GM23338 (cell line): Measurements from ENCODE around the gene ATG7. TPM values are rescaled to one million over a fixed set of nuclear protein-coding genes. Genes with fewer than 3 reads are reported as not detected.

Source experiments
- ATAC-seq: fragments of 200-7000 bp; cut with Tn5 transposase; 3 replicates; pipeline ENCODE4 v1.9.1; 2020
- DNase-seq: peaks from one replicate; pipeline ENCODE4 v3.0.0-alpha.2; 2015; ENCODE audit warnings: low spot score
- H2AFZ ChIP-seq: fragments of 200-600 bp; sonication (generic); 2 replicates; pipeline ENCODE4 v1.8.0; 2016; ENCODE audit warnings: antibody characterized with exemption, mild to moderate bottlenecking, moderate library complexity
- H3F3A ChIP-seq: fragments of 200-600 bp; sonication (generic); replicated peaks from 2 replicates; pipeline ENCODE4 v1.8.0; 2017; ENCODE audit warnings: antibody characterized with exemption, mixed run types, low read depth
- H3K27ac ChIP-seq: fragments of 200-600 bp; sonication (generic); 2 replicates; pipeline ENCODE4 v1.6.1; 2016; ENCODE audit warnings: low read depth
- H3K27me3 ChIP-seq: fragments of 200-600 bp; sonication (generic); 2 replicates; pipeline ENCODE4 v1.8.0; 2016; ENCODE audit warnings: mild to moderate bottlenecking, mixed run types, moderate library complexity; ENCODE audit not compliant: insufficient read depth
- H3K36me3 ChIP-seq: fragments of 200-600 bp; sonication (generic); 2 replicates; pipeline ENCODE4 v1.8.0; 2016; ENCODE audit warnings: mild to moderate bottlenecking; ENCODE audit not compliant: insufficient read depth
- H3K4me1 ChIP-seq: fragments of 200-600 bp; sonication (generic); 2 replicates; pipeline ENCODE4 v1.8.0; 2016; ENCODE audit warnings: mild to moderate bottlenecking, moderate library complexity; ENCODE audit not compliant: insufficient read depth
- H3K4me2 ChIP-seq: fragments of 200-600 bp; sonication (generic); 2 replicates; pipeline ENCODE4 v1.7.1; 2017; ENCODE audit warnings: mixed run types
- H3K4me3 ChIP-seq: fragments of 200-600 bp; sonication (generic); 2 replicates; pipeline ENCODE4 v1.6.1; 2016; ENCODE audit warnings: mixed run types
- H3K79me2 ChIP-seq: fragments of 200-600 bp; sonication (generic); replicated peaks from 2 replicates; pipeline ENCODE4 v1.8.0; 2017; ENCODE audit warnings: mild to moderate bottlenecking; ENCODE audit not compliant: insufficient read depth
- H3K9me2 ChIP-seq: fragments of 200-600 bp; sonication (generic); 2 replicates; pipeline ENCODE4 v1.8.0; 2017; ENCODE audit not compliant: insufficient read depth
- H4K20me1 ChIP-seq: fragments of 200-600 bp; sonication (generic); replicated peaks from 2 replicates; pipeline ENCODE4 v1.8.0; 2017; ENCODE audit warnings: mild to moderate bottlenecking; ENCODE audit not compliant: insufficient read depth
- H3K27ac Mint-ChIP-seq: 2 replicates; pipeline ENCODE4 v1.8.0; 2020; ENCODE audit warnings: inconsistent platforms, mild to moderate bottlenecking, moderate library complexity, mixed read lengths
- H3K27me3 Mint-ChIP-seq: 3 replicates; pipeline ENCODE4 v1.8.0; 2022; ENCODE audit warnings: low read depth, mild to moderate bottlenecking, moderate library complexity, mixed read lengths, inconsistent platforms; ENCODE audit not compliant: insufficient read depth, poor library complexity
- H3K36me3 Mint-ChIP-seq: 3 replicates; pipeline ENCODE4 v1.8.0; 2021; ENCODE audit warnings: low read depth, mild to moderate bottlenecking, inconsistent platforms, moderate library complexity, mixed read lengths
- H3K4me1 Mint-ChIP-seq: 3 replicates; pipeline ENCODE4 v1.8.0; 2020; ENCODE audit warnings: mild to moderate bottlenecking, inconsistent platforms, mixed read lengths
- H3K4me3 Mint-ChIP-seq: 3 replicates; pipeline ENCODE4 v1.8.0; 2021; ENCODE audit warnings: moderate library complexity, mild to moderate bottlenecking, inconsistent platforms, mixed read lengths
- H3K9me3 Mint-ChIP-seq: 3 replicates; pipeline ENCODE4 v1.8.0; 2020; ENCODE audit warnings: moderate library complexity, mild to moderate bottlenecking, inconsistent platforms, mixed read lengths
- CREB1 ChIP-seq: fragments of 250-450 bp; sonication (Bioruptor Pico); IDR thresholded peaks from 2 replicates; pipeline ENCODE4 v1.5.0; 2020; ENCODE audit warnings: low read depth, mild to moderate bottlenecking, moderate library complexity
- EZH2 ChIP-seq: fragments of 200-600 bp; sonication (generic); IDR thresholded peaks from one replicate; pipeline ENCODE4 v1.8.0; 2017; ENCODE audit warnings: antibody characterized with exemption, mild to moderate bottlenecking, low read depth; ENCODE audit not compliant: unreplicated experiment
- JUNB ChIP-seq: IDR thresholded peaks from one replicate; pipeline ENCODE4 v1.6.1; 2016; ENCODE audit warnings: antibody characterized with exemption; ENCODE audit not compliant: unreplicated experiment
- NANOG ChIP-seq: IDR thresholded peaks from 2 replicates; pipeline ENCODE4 v1.6.1; 2016; ENCODE audit warnings: antibody characterized with exemption, borderline replicate concordance
- POLR2AphosphoS5 ChIP-seq: IDR thresholded peaks from 2 replicates; pipeline ENCODE4 v1.6.1; 2016; ENCODE audit warnings: antibody characterized with exemption, low read depth
- STAT1 ChIP-seq: IDR thresholded peaks from one replicate; pipeline ENCODE4 v1.6.1; 2016; ENCODE audit warnings: antibody characterized with exemption; ENCODE audit not compliant: unreplicated experiment
- ZNF114 ChIP-seq: fragments of 250-450 bp; sonication (Bioruptor Pico); IDR thresholded peaks from 2 replicates; pipeline ENCODE4 v1.5.0; 2020; ENCODE audit warnings: mild to moderate bottlenecking, moderate library complexity
- ZNF331 ChIP-seq: fragments of 250-450 bp; sonication (Bioruptor Pico); IDR thresholded peaks from 2 replicates; pipeline ENCODE4 v1.5.0; 2020; ENCODE audit warnings: low read depth, mild to moderate bottlenecking, moderate library complexity
- ZNF462 ChIP-seq: fragments of 250-450 bp; sonication (Bioruptor Pico); IDR thresholded peaks from 2 replicates; pipeline ENCODE4 v1.5.0; 2020; ENCODE audit warnings: mild to moderate bottlenecking, moderate library complexity
- polyA plus RNA-seq: library from polyadenylated mRNA; unstranded; fragments of >200 nt; fragmentation: Nextera tagmentation; extraction: Ambion mirVana; gene quantifications from 2 replicates; pipeline ENCODE4 v1.2.1, GENCODE V29; 2016
- total RNA-seq: library from RNA; depleted of rRNA; stranded (reverse); fragments of >200 nt; shearing (Covaris generic); gene quantifications from 2 replicates; pipeline ENCODE4 v1.2.3, GENCODE V29; 2014
- TF ChIP-seq, protein P1 (sequence below): IDR thresholded peaks from one replicate; pipeline ENCODE4 v1.6.1; 2018; ENCODE audit warnings: antibody characterized with exemption; ENCODE audit not compliant: unreplicated experiment
- TF ChIP-seq, protein P2 (sequence below), 2 experiments: fragments of 200-600 bp in 1 of 2; sonication (generic) in 1 of 2; conservative IDR thresholded peaks; 2 replicates each; pipeline versions ENCODE4 v1.5.1 to v1.6.1; 2016 to 2017; ENCODE audit warnings: antibody characterized with exemption in 2 of 2, low read depth in 2 of 2, mild to moderate bottlenecking in 2 of 2, moderate library complexity in 1 of 2
- TF ChIP-seq, protein P3 (sequence below): IDR thresholded peaks from 2 replicates; pipeline ENCODE4 v1.6.1; 2016; ENCODE audit warnings: antibody characterized with exemption

ATG7 gene
- total and polyA plus RNA-seq, 2 experiments from 2014 or later, result 16.2 to 36.7 TPM

- Histone ChIP-seq H3K79me2 (no peaks in the 10 kb centered on the region), H3F3A (no peaks in the 10 kb centered on the region), H3K9me2 (no peaks in the 10 kb centered on the region), H3K4me2 (no peak overlapping the region), H3K27ac (no peak overlapping the region), H3K36me3 (no peaks in the 10 kb centered on the region), H4K20me1 (no peaks in the 10 kb centered on the region), H3K27me3 (no peaks in the 10 kb centered on the region), H3K4me3 (no peak overlapping the region), H3K4me1 (no peaks in the 10 kb centered on the region), H2AFZ (no peak overlapping the region)
- no peak for ATAC-seq
- Mint-ChIP-seq H3K4me3 (no peak overlapping the region), H3K9me3 (no peaks in the 10 kb centered on the region), H3K27ac (no peak overlapping the region), H3K27me3 (peaks cover 13% of the 10 kb centered on the region), H3K36me3 (no peaks in the 10 kb centered on the region), H3K4me1 (no peaks in the 10 kb centered on the region; the same call in 2 of the 3 replicates)
- no peak for DNase-seq
- TF ChIP-seq JUNB (no peak), ZNF331 (CRISPR knock-in tag) (no peak), NANOG (no peak), STAT1 (no peak), EZH2 (no peak), POLR2AphosphoS5 (no peak), CREB1 (no peak), ZNF462 (no peak), ZNF114 (CRISPR knock-in tag) (no peak)
- TF ChIP-seq, protein P1, sequence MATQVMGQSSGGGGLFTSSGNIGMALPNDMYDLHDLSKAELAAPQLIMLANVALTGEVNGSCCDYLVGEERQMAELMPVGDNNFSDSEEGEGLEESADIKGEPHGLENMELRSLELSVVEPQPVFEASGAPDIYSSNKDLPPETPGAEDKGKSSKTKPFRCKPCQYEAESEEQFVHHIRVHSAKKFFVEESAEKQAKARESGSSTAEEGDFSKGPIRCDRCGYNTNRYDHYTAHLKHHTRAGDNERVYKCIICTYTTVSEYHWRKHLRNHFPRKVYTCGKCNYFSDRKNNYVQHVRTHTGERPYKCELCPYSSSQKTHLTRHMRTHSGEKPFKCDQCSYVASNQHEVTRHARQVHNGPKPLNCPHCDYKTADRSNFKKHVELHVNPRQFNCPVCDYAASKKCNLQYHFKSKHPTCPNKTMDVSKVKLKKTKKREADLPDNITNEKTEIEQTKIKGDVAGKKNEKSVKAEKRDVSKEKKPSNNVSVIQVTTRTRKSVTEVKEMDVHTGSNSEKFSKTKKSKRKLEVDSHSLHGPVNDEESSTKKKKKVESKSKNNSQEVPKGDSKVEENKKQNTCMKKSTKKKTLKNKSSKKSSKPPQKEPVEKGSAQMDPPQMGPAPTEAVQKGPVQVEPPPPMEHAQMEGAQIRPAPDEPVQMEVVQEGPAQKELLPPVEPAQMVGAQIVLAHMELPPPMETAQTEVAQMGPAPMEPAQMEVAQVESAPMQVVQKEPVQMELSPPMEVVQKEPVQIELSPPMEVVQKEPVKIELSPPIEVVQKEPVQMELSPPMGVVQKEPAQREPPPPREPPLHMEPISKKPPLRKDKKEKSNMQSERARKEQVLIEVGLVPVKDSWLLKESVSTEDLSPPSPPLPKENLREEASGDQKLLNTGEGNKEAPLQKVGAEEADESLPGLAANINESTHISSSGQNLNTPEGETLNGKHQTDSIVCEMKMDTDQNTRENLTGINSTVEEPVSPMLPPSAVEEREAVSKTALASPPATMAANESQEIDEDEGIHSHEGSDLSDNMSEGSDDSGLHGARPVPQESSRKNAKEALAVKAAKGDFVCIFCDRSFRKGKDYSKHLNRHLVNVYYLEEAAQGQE, result no peak
- TF ChIP-seq, protein P2, sequence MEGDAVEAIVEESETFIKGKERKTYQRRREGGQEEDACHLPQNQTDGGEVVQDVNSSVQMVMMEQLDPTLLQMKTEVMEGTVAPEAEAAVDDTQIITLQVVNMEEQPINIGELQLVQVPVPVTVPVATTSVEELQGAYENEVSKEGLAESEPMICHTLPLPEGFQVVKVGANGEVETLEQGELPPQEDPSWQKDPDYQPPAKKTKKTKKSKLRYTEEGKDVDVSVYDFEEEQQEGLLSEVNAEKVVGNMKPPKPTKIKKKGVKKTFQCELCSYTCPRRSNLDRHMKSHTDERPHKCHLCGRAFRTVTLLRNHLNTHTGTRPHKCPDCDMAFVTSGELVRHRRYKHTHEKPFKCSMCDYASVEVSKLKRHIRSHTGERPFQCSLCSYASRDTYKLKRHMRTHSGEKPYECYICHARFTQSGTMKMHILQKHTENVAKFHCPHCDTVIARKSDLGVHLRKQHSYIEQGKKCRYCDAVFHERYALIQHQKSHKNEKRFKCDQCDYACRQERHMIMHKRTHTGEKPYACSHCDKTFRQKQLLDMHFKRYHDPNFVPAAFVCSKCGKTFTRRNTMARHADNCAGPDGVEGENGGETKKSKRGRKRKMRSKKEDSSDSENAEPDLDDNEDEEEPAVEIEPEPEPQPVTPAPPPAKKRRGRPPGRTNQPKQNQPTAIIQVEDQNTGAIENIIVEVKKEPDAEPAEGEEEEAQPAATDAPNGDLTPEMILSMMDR (conservative IDR thresholded peaks at IDR 0.05; ENCODE audit: low read depth in 2 of 2), result no peak
- TF ChIP-seq, protein P3, sequence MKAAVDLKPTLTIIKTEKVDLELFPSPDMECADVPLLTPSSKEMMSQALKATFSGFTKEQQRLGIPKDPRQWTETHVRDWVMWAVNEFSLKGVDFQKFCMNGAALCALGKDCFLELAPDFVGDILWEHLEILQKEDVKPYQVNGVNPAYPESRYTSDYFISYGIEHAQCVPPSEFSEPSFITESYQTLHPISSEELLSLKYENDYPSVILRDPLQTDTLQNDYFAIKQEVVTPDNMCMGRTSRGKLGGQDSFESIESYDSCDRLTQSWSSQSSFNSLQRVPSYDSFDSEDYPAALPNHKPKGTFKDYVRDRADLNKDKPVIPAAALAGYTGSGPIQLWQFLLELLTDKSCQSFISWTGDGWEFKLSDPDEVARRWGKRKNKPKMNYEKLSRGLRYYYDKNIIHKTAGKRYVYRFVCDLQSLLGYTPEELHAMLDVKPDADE, result no peak
Measured at GRCh38 chr3:11539218-11539617, 267.0 kb downstream of the ATG7 start.
